Measurements from ENCODE around the gene TMEM9.

DNA sequence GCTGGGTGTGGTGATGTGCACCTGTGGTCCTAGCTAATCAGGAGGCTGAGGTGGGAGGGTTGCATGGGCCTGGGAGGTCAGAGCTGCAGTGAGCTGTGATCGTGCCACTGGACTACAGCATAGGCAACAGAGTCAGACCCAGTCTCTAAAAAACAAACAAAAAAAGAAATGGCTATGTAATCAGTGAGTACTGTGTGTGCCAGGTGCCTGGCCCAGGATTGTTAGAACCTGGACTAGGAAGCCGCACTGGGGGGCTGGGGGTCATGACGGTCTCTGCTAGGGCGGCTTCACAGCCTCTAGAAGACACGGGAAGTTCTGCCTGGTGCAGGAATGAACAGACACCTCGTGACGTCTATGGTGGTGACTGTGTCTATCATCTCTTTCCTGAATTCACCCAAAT lies 8.5 kb downstream of the TMEM9 start:
- no peak for TF ChIP-seq POLR2AphosphoS5 (IDR thresholded peaks at IDR 0.05)
- TF ChIP-seq POLR2A (IDR thresholded peaks at IDR 0.05), result no peak

Data from stomach (tissue), 4 donors.